Kidney (tissue), 14 donors: ENCODE results near the gene XYLT2. TPM values are rescaled to one million over a fixed set of nuclear protein-coding genes. Genes with fewer than 3 reads are reported as not detected.
A peak's percentile ranks its signal among the peaks of the same experiment; 100 is the strongest.
"Not testable (repeated sequence)": the region's sequence is repeated elsewhere in the genome, so short reads cannot be mapped to it uniquely, and the experiment has no call there.

Source experiments
- DNase-seq, 5 donors: peaks; one replicate each; pipeline ENCODE4 v3.0.0-alpha.2; 2013 to 2020
- FAIRE-seq: peaks from 2 replicates; lab custom pipeline; 2012; peaks lifted over from hg19 to GRCh38; lab: Jason Lieb, UNC
- H3K27ac ChIP-seq, 2 donors: one replicate each; pipeline ENCODE4 v1.7.0; 2013; ENCODE audit warnings: low read depth in 2 of 2, low read length in 2 of 2, inconsistent platforms in 1 of 2
- H3K27me3 ChIP-seq: one replicate; pipeline ENCODE4 v1.7.1; 2013; ENCODE audit warnings: low read length, inconsistent platforms; ENCODE audit not compliant: control insufficient read depth, insufficient read depth
- H3K36me3 ChIP-seq, 3 donors: one replicate each; pipeline versions ENCODE4 v1.7.0 to v1.7.1; 2013; ENCODE audit warnings: low read length in 3 of 3, control low read depth in 1 of 3, inconsistent platforms in 1 of 3; ENCODE audit not compliant: insufficient read depth in 3 of 3, control insufficient read depth in 2 of 3
- H3K4me1 ChIP-seq, 3 donors: one replicate each; pipeline versions ENCODE4 v1.7.0 to v1.7.1; 2013; ENCODE audit warnings: low read length in 3 of 3, inconsistent platforms in 1 of 3, low read depth in 1 of 3; ENCODE audit not compliant: control insufficient read depth in 2 of 3, insufficient read depth in 2 of 3
- H3K4me3 ChIP-seq, 3 donors: one replicate each; pipeline versions ENCODE4 v1.7.0 to v1.8.1; 2013; ENCODE audit warnings: low read length in 3 of 3, control low read depth in 1 of 3, inconsistent platforms in 1 of 3
- H3K9ac ChIP-seq, 3 donors: one replicate each; pipeline versions ENCODE4 v1.7.0 to v1.7.1; 2013; ENCODE audit warnings: low read length in 3 of 3, control low read depth in 1 of 3, inconsistent platforms in 1 of 3
- H3K9me3 ChIP-seq, 3 donors: one replicate each; pipeline versions ENCODE4 v1.7.0 to v1.7.1; 2013; ENCODE audit warnings: low read length in 3 of 3, control low read depth in 1 of 3, inconsistent platforms in 1 of 3; ENCODE audit not compliant: control insufficient read depth in 2 of 3, insufficient read depth in 1 of 3
- CTCF ChIP-seq: IDR thresholded peaks from 3 replicates; pipeline ENCODE4 v1.5.1; 2012; ENCODE audit warnings: mild to moderate bottlenecking, moderate library complexity, borderline replicate concordance; ENCODE audit not compliant: insufficient read depth; ENCODE audit errors: extremely low read depth
- intact Hi-C: fragments of 100-400 bp; cut with DNase I; formaldehyde crosslinking; loops from one replicate; pipeline ENCODE4 v1.11.1; 2022
- polyA plus RNA-seq: library from polyadenylated mRNA; stranded (reverse); fragments of 350-450 nt; fragmentation: Illumina TruSeq; extraction: RNeasy Lipid Tissue Mini Kit (QIAGEN cat#74804); gene quantifications from one replicate; pipeline ENCODE4 v1.2.3, GENCODE V29; 2014; ENCODE audit warnings: low read depth, low replicate concordance; ENCODE audit not compliant: insufficient read depth
- total RNA-seq: library from RNA; stranded (reverse); fragmentation: NEBNext Ultra II Directional; extraction: Animal tissue kit (Norgen Biotek cat#: 25700); gene quantifications from one replicate; pipeline ENCODE4 v1.2.1, GENCODE V29; 2021
- donor health status: control.
- donor health status: control.
- donor health status: control.
- donor health status: control.
- donor health status: control.
- donor health status: DM: yes; HTN: yes; CAD: no.
- donor health status: Normal renal cell carcinoma (clear cell type).

The XYLT2 gene
- total and polyA plus RNA-seq, 2 donors from 2014 or later = 21.2 to 30.0 TPM

GRCh38 chr17:50332196-50332595 lies 13.7 kb upstream of the XYLT2 start:
- no peak for FAIRE-seq
- Histone ChIP-seq H3K27me3 (no peaks in the 10 kb centered on the region), H3K4me1 (no peaks in the 10 kb centered on the region), H3K27ac (no peak overlapping the region), H3K4me3 (no peak overlapping the region), H3K36me3 (no peaks in the 10 kb centered on the region), H3K9me3 (no peaks in the 10 kb centered on the region), H3K9ac (no peak overlapping the region)
- no peak for TF ChIP-seq CTCF
- no peak for DNase-seq
- intact Hi-C loops = no loop called here

GRCh38 chr17:50333291-50334057 lies 12.5 kb upstream of the XYLT2 start:
- H3K4me3 ChIP-seq, H3K9me3 ChIP-seq, H3K27ac ChIP-seq, FAIRE-seq, H3K36me3 ChIP-seq, H3K9ac ChIP-seq, H3K27me3 ChIP-seq, intact Hi-C loops, H3K4me1 ChIP-seq: not testable (repeated sequence)
- peak in 1 of 5 donors; percentile 36 for DNase-seq

GRCh38 chr17:50337956-50338355 lies 8.0 kb upstream of the XYLT2 start:
- DNase-seq = no peak
- no peak for TF ChIP-seq CTCF

GRCh38 chr17:50338645-50339044 lies 7.3 kb upstream of the XYLT2 start:
- DNase-seq (no peak), FAIRE-seq (no peak)
- intact Hi-C loops = no loop called here
- H3K27ac ChIP-seq = no peak overlapping the region
- no peak overlapping the region for H3K9ac ChIP-seq
- no peaks in the 10 kb centered on the region for H3K36me3 ChIP-seq
- no peaks in the 10 kb centered on the region for H3K4me1 ChIP-seq
- no peak for TF ChIP-seq CTCF
- no peak overlapping the region for H3K4me3 ChIP-seq
- no peaks in the 10 kb centered on the region for H3K9me3 ChIP-seq
- no peaks in the 10 kb centered on the region for H3K27me3 ChIP-seq

More at GRCh38 chr17:50337956-50338355, 8.0 kb upstream of the XYLT2 start:
- no peak for FAIRE-seq
- no peaks in the 10 kb centered on the region for H3K4me1 ChIP-seq
- no peaks in the 10 kb centered on the region for H3K9me3 ChIP-seq
- H3K4me3 ChIP-seq = no peak overlapping the region
- no peaks in the 10 kb centered on the region for H3K36me3 ChIP-seq
- H3K9ac ChIP-seq = no peak overlapping the region
- no peaks in the 10 kb centered on the region for H3K27me3 ChIP-seq
- H3K27ac ChIP-seq = no peak overlapping the region
- intact Hi-C loops = no loop called here
